ENCODE data around the gene MAP3K20. TPM values are rescaled to one million over a fixed set of nuclear protein-coding genes. Genes with fewer than 3 reads are reported as not detected.

The MAP3K20 gene
- total RNA-seq, 4 donors from 2014 or later, result 24.7 to 40.2 (median 33.8) TPM

DNA sequence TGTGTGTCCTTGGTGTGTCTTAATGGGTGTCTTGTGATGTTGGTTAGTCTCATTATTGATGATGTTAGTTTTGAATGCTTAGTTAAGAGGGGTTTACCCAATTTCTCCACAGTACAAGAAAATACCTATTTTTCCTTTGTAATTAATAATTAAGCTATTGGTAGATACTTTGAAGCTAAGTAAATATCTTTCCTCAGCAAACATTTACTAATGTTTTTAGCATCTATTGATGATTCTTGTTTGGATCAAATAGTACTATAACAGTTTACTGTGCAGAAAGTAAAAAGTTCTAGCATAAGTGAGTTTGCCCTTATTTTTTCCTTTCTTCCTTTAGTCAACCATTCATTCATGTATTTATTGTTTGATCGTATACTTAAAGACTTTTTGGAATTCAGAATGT is 19.1 kb downstream of the MAP3K20 start:
- whole genome bisulfite sequencing, 2 donors (ENCODE audit: low coverage in 1 of 2), result 64 to 100% methylated on average over 1 of the region's 1 CpG
- TF ChIP-seq POLR2A (IDR thresholded peaks at IDR 0.05) (no peak), EP300 (IDR thresholded peaks at IDR 0.05; ENCODE audit: low read depth) (no peak), POLR2AphosphoS5 (IDR thresholded peaks at IDR 0.05) (no peak)
- TF ChIP-seq, protein P1, sequence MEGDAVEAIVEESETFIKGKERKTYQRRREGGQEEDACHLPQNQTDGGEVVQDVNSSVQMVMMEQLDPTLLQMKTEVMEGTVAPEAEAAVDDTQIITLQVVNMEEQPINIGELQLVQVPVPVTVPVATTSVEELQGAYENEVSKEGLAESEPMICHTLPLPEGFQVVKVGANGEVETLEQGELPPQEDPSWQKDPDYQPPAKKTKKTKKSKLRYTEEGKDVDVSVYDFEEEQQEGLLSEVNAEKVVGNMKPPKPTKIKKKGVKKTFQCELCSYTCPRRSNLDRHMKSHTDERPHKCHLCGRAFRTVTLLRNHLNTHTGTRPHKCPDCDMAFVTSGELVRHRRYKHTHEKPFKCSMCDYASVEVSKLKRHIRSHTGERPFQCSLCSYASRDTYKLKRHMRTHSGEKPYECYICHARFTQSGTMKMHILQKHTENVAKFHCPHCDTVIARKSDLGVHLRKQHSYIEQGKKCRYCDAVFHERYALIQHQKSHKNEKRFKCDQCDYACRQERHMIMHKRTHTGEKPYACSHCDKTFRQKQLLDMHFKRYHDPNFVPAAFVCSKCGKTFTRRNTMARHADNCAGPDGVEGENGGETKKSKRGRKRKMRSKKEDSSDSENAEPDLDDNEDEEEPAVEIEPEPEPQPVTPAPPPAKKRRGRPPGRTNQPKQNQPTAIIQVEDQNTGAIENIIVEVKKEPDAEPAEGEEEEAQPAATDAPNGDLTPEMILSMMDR (IDR thresholded peaks at IDR 0.05), result no peak

GRCh38 chr2:173095356-173095755 is 19.7 kb downstream of the MAP3K20 start:
- H3K4me1 ChIP-seq, result peaks cover 0 to 32% (median 8%) of the 10 kb centered on the region in 4 donors
- in situ Hi-C loops (cut with MboI; ENCODE audit: low pct_ligation_motif_present in 1 of 4, low pct_unique_long_range_greater_than_20kb in 1 of 4, low sequenced_read_pairs in 3 of 4) (loop anchor here in 1 of 4 donors (25.0 kb wide), 1 partner anchor 92 kb away; no protein-coding TSS in a partner anchor), intact Hi-C loops (cut with DNase I; ENCODE audit: low total_unique reads) (no loop called here)
- no peaks in the 10 kb centered on the region for H3K36me3 ChIP-seq
- no peaks in the 10 kb centered on the region for H3K27me3 ChIP-seq
- no peak overlapping the region for H3K4me3 ChIP-seq
- TF ChIP-seq, protein P1 (IDR thresholded peaks at IDR 0.05), result no peak
- no peak for TF ChIP-seq POLR2A (IDR thresholded peaks at IDR 0.05)
- H3K9me3 ChIP-seq, result no peaks in the 10 kb centered on the region
- 84 to 100% methylated on average over 1 of the region's 1 CpG for WGBS, 2 donors (ENCODE audit: low coverage in 1 of 2)
- no peak for DNase-seq
- H3K27ac ChIP-seq, result no peak overlapping the region

More for the DNA sequence above, 19.1 kb downstream of the MAP3K20 start:
- H3K36me3 ChIP-seq, result no peaks in the 10 kb centered on the region
- no peaks in the 10 kb centered on the region for H3K27me3 ChIP-seq
- no peaks in the 10 kb centered on the region for H3K9me3 ChIP-seq
- peaks cover 0 to 36% (median 8%) of the 10 kb centered on the region in 4 donors for H3K4me1 ChIP-seq
- H3K27ac ChIP-seq, result no peak overlapping the region
- H3K4me3 ChIP-seq, result no peak overlapping the region
- DNase-seq, result no peak
- intact Hi-C loops (cut with DNase I; ENCODE audit: low total_unique reads) (no loop called here), in situ Hi-C loops (cut with MboI; ENCODE audit: low pct_ligation_motif_present in 1 of 4, low pct_unique_long_range_greater_than_20kb in 1 of 4, low sequenced_read_pairs in 3 of 4) (loop anchor here in 1 of 4 donors (25.0 kb wide), 1 partner anchor 93 kb away; no protein-coding TSS in a partner anchor)

- Histone ChIP-seq H3K4me1 (peaks cover 0 to 4% (median 0%) of the 10 kb centered on the region in 4 donors), H3K27ac (no peak overlapping the region), H3K36me3 (no peaks in the 10 kb centered on the region), H3K9me3 (no peaks in the 10 kb centered on the region), H3K4me3 (no peak overlapping the region), H3K27me3 (no peaks in the 10 kb centered on the region)
- TF ChIP-seq, protein P1 (IDR thresholded peaks at IDR 0.05), result no peak
- no peak for TF ChIP-seq POLR2AphosphoS5 (IDR thresholded peaks at IDR 0.05)
- no peak for TF ChIP-seq EP300 (IDR thresholded peaks at IDR 0.05; ENCODE audit: low read depth)
- no peak for TF ChIP-seq POLR2A (IDR thresholded peaks at IDR 0.05)
- no peak for DNase-seq
- in situ Hi-C loops (cut with MboI; ENCODE audit: low pct_ligation_motif_present in 1 of 4, low pct_unique_long_range_greater_than_20kb in 1 of 4, low sequenced_read_pairs in 3 of 4), result loop anchor here in 1 of 4 donors (25.0 kb wide), 1 partner anchor 88 kb away; no protein-coding TSS in a partner anchor
- intact Hi-C loops (cut with DNase I; ENCODE audit: low total_unique reads), result no loop called here
- 92 to 100% methylated on average over 2 of the region's 2 CpGs for WGBS, 2 donors (ENCODE audit: low coverage in 1 of 2)
Observed at GRCh38 chr2:173099271-173099670, 23.6 kb downstream of the MAP3K20 start.

DNA sequence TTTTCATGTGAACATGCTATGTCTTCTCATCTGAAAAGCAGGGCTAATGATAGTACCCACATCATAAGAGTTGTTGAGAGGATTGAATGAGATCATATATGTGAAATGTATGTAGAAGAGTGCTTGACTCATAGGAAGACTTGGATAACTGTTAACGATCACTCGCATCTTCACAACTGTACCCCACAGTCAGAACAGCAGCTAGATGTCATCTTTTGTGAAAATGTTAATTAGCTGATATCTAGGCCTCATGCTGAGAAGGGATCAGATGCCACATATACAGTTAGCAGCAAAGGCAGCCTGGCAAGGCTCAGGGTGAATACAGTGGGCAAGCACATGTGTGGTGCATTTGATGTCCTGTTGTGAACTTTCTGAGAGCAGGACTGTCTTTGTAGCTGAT is 24.2 kb downstream of the MAP3K20 start:
- no peaks in the 10 kb centered on the region for H3K27me3 ChIP-seq
- no peak overlapping the region for H3K27ac ChIP-seq
- in situ Hi-C loops (cut with MboI; ENCODE audit: low pct_ligation_motif_present in 1 of 4, low pct_unique_long_range_greater_than_20kb in 1 of 4, low sequenced_read_pairs in 3 of 4), result loop anchor here in 1 of 4 donors (25.0 kb wide), 1 partner anchor 87 kb away; no protein-coding TSS in a partner anchor
- peaks cover 0 to 4% (median 0%) of the 10 kb centered on the region in 4 donors for H3K4me1 ChIP-seq
- intact Hi-C loops (cut with DNase I; ENCODE audit: low total_unique reads), result no loop called here
- no peaks in the 10 kb centered on the region for H3K9me3 ChIP-seq
- TF ChIP-seq EP300 (IDR thresholded peaks at IDR 0.05; ENCODE audit: low read depth) (no peak), POLR2AphosphoS5 (IDR thresholded peaks at IDR 0.05) (no peak), POLR2A (IDR thresholded peaks at IDR 0.05) (no peak)
- TF ChIP-seq, protein P1 (IDR thresholded peaks at IDR 0.05), result no peak
- no peaks in the 10 kb centered on the region for H3K36me3 ChIP-seq
- WGBS, 2 donors (ENCODE audit: low coverage in 1 of 2), result 94 to 100% methylated on average over 2 of the region's 2 CpGs
- no peak overlapping the region for H3K4me3 ChIP-seq
- DNase-seq, result no peak

Measured in transverse colon (tissue), 4 donors.